HG02885 (cell line): ENCODE data around the gene FRMD4A.
"Not testable (repeated sequence)": the region's sequence is repeated elsewhere in the genome, so short reads cannot be mapped to it uniquely, and the experiment has no call there.

Experiments used
- ATAC-seq: cut with Tn5 transposase; IDR thresholded peaks from one replicate; pipeline ENCODE4 v1.9.1; 2021; ENCODE audit warnings: mild to moderate bottlenecking; ENCODE audit not compliant: unreplicated experiment, poor library complexity

FRMD4A gene

GRCh38 chr10:13775786-13776775 lies 554.6 kb downstream of the FRMD4A start:
- ATAC-seq = no peak

GRCh38 chr10:13774303-13774893 lies 556.3 kb downstream of the FRMD4A start:
- no peak for ATAC-seq

GRCh38 chr10:13773496-13774170 lies 557.1 kb downstream of the FRMD4A start:
- no peak for ATAC-seq

GRCh38 chr10:13773043-13773442 lies 557.7 kb downstream of the FRMD4A start:
- ATAC-seq = no peak

GRCh38 chr10:13771992-13772391 lies 558.7 kb downstream of the FRMD4A start:
- ATAC-seq = no peak

GRCh38 chr10:13770760-13771493 lies 559.8 kb downstream of the FRMD4A start:
- no peak for ATAC-seq

GRCh38 chr10:13769946-13770345 lies 560.8 kb downstream of the FRMD4A start:
- no peak for ATAC-seq

GRCh38 chr10:13767676-13768178 lies 563.0 kb downstream of the FRMD4A start:
- ATAC-seq = no peak

- not testable (repeated sequence) for ATAC-seq
These were observed 563.6 kb downstream of the FRMD4A start for GRCh38 chr10:13767148-13767547.

- ATAC-seq = no peak
These were observed 564.9 kb downstream of the FRMD4A start for GRCh38 chr10:13765641-13766341.

- no peak for ATAC-seq
These were observed 569.1 kb downstream of the FRMD4A start for GRCh38 chr10:13761490-13762091.

GRCh38 chr10:13759168-13759567 lies 571.6 kb downstream of the FRMD4A start:
- no peak for ATAC-seq

GRCh38 chr10:13758756-13759155 lies 572.0 kb downstream of the FRMD4A start:
- no peak for ATAC-seq

- ATAC-seq = no peak
These were observed 572.4 kb downstream of the FRMD4A start for GRCh38 chr10:13758312-13758711.

GRCh38 chr10:13754277-13754676 lies 576.4 kb downstream of the FRMD4A start:
- ATAC-seq = no peak

GRCh38 chr10:13751191-13751764 lies 579.4 kb downstream of the FRMD4A start:
- ATAC-seq = no peak

- no peak for ATAC-seq
These were observed 580.2 kb downstream of the FRMD4A start for GRCh38 chr10:13750299-13751190.

GRCh38 chr10:13745271-13745670 lies 585.5 kb downstream of the FRMD4A start:
- ATAC-seq = no peak
